Measurements from ENCODE around the gene SLX4IP. TPM values are rescaled to one million over a fixed set of nuclear protein-coding genes. Genes with fewer than 3 reads are reported as not detected.

SLX4IP gene
- total and polyA plus RNA-seq, 2 of the 13 experiments (the other 11 are each of a cell fraction or from before 2014, with no cell fraction given) = 3.6 to 7.3 TPM

- TF ChIP-seq MXI1 (IDR thresholded peaks at IDR 0.05; ENCODE audit: borderline replicate concordance, low read depth, low read length) (peak; percentile 83; the same call in 1 of the 3 replicates), CTCF (CRISPR knock-in tag; IDR thresholded peaks at IDR 0.05) (peak; percentile 26; the same call in 1 of the 2 replicates), NCOR1 (IDR thresholded peaks at IDR 0.05; ENCODE audit: borderline replicate concordance, low read length) (peak; percentile 58; the same call in 1 of the 2 replicates), MNT (IDR thresholded peaks at IDR 0.05) (no peak; the same call in 1 of the 2 replicates), IRX3 (CRISPR knock-in tag; IDR thresholded peaks at IDR 0.05; ENCODE audit: borderline replicate concordance, low read depth) (peak; percentile 93), ZNF720 (CRISPR knock-in tag; IDR thresholded peaks at IDR 0.05) (peak; percentile 25), ZBTB25 (CRISPR knock-in tag; IDR thresholded peaks at IDR 0.05) (peak; percentile 90), ATF7 (IDR thresholded peaks at IDR 0.05) (no peak), ATF7 (CRISPR knock-in tag; IDR thresholded peaks at IDR 0.05) (peak; percentile 75), ZNF20 (CRISPR knock-in tag; IDR thresholded peaks at IDR 0.05) (0 out of 2 replicates have a peak, but pooled peaks have one; percentile 84), ZNF281 (CRISPR knock-in tag; IDR thresholded peaks at IDR 0.05; ENCODE audit: borderline replicate concordance) (no peak), ZNF784 (CRISPR knock-in tag; IDR thresholded peaks at IDR 0.05; ENCODE audit: borderline replicate concordance) (peak; percentile 94; the same call in 1 of the 2 replicates), ZNF335 (CRISPR knock-in tag; IDR thresholded peaks at IDR 0.05) (no peak; the same call in 1 of the 2 replicates), NFE2 (CRISPR knock-in tag; IDR thresholded peaks at IDR 0.05) (0 out of 2 replicates have a peak, but pooled peaks have one; percentile 31), ZNF607 (CRISPR knock-in tag; IDR thresholded peaks at IDR 0.05; ENCODE audit: borderline replicate concordance) (peak; percentile 97), FOXK1 (CRISPR knock-in tag; IDR thresholded peaks at IDR 0.05; ENCODE audit: borderline replicate concordance, low read depth) (peak; percentile 62; the same call in 1 of the 2 replicates), HDAC1 (CRISPR knock-in tag; IDR thresholded peaks at IDR 0.05) (peak; percentile 76), ZNF382 (CRISPR knock-in tag; IDR thresholded peaks at IDR 0.05; ENCODE audit: borderline replicate concordance) (no peak), PHF20 (CRISPR knock-in tag; IDR thresholded peaks at IDR 0.05) (peak; percentile 69; the same call in 1 of the 2 replicates)
These were observed 1.3 kb upstream of the SLX4IP start, which contains the start of gene MKKS (continued) for GRCh38 chr20:10433623-10434466.
